Hypothalamus (tissue), 51 donors: ENCODE measurements around the gene PTPN11.
A peak's percentile ranks its signal among the peaks of the same experiment; 100 is the strongest.
"Not testable (repeated sequence)": the region's sequence is repeated elsewhere in the genome, so short reads cannot be mapped to it uniquely, and the experiment has no call there.

Experiments
- DNase-seq, 51 donors: peaks; one replicate each; lab custom pipeline; 2025; lab: John Stamatoyannopoulos, UW

Gene PTPN11

GRCh38 chr12:112446008-112446725 is 27.4 kb downstream of the PTPN11 start:
- DNase-seq: no peak

- DNase-seq: no peak
Observed at GRCh38 chr12:112447106-112447505, 28.4 kb downstream of the PTPN11 start.

GRCh38 chr12:112448165-112448564 is 29.4 kb downstream of the PTPN11 start:
- DNase-seq: not testable (repeated sequence)

- peak in 4 of 51 donors; percentile 2 to 48 (median 12) for DNase-seq
Observed at GRCh38 chr12:112450725-112451124, 32.0 kb downstream of the PTPN11 start.

GRCh38 chr12:112456029-112456428 is 37.3 kb downstream of the PTPN11 start:
- DNase-seq: peak in 24 of 51 donors; percentile 2 to 68 (median 20)

- DNase-seq: not testable (repeated sequence)
Observed at GRCh38 chr12:112457142-112457541, 38.4 kb downstream of the PTPN11 start.

- DNase-seq: no peak
Observed at GRCh38 chr12:112458330-112458729, 39.6 kb downstream of the PTPN11 start.

GRCh38 chr12:112458751-112459150 is 40.0 kb downstream of the PTPN11 start:
- DNase-seq: no peak

- no peak for DNase-seq
Observed at GRCh38 chr12:112463478-112463877, 44.7 kb downstream of the PTPN11 start.

GRCh38 chr12:112464605-112465004 is 45.9 kb downstream of the PTPN11 start:
- no peak for DNase-seq

- DNase-seq: no peak
Observed at GRCh38 chr12:112466011-112466422, 47.3 kb downstream of the PTPN11 start.

GRCh38 chr12:112466835-112467234 is 48.1 kb downstream of the PTPN11 start:
- no peak for DNase-seq

GRCh38 chr12:112468046-112468445 is 49.3 kb downstream of the PTPN11 start:
- DNase-seq: no peak

- DNase-seq: peak in 1 of 51 donors; percentile 5
Observed at GRCh38 chr12:112473056-112473455, 54.3 kb downstream of the PTPN11 start.

GRCh38 chr12:112479413-112479812 is 60.7 kb downstream of the PTPN11 start:
- no peak for DNase-seq

GRCh38 chr12:112480931-112481330 is 62.2 kb downstream of the PTPN11 start:
- peak in 1 of 51 donors; percentile 32 for DNase-seq

GRCh38 chr12:112482733-112483132 is 64.0 kb downstream of the PTPN11 start:
- peak in 21 of 51 donors; percentile 5 to 68 (median 33) for DNase-seq

GRCh38 chr12:112486361-112486760 is 67.6 kb downstream of the PTPN11 start:
- DNase-seq: no peak

GRCh38 chr12:112488257-112488876 is 69.6 kb downstream of the PTPN11 start:
- peak in 21 of 51 donors; percentile 2 to 75 (median 23) for DNase-seq

- no peak for DNase-seq
Observed at GRCh38 chr12:112489456-112489855, 70.7 kb downstream of the PTPN11 start.

- no peak for DNase-seq
Observed at GRCh38 chr12:112496496-112496895, 77.7 kb downstream of the PTPN11 start.

GRCh38 chr12:112498580-112498979 is 79.8 kb downstream of the PTPN11 start:
- no peak for DNase-seq
